Body of pancreas (tissue), 4 donors: ENCODE results near the gene DVL1.

ENCODE experiments used
- CTCF ChIP-seq, 7 experiments: fragments of 450-650 bp in 4 of 7; fragments of 200-600 bp in 3 of 7; sonication (generic) in 3 of 7; IDR thresholded peaks; one replicate each; pipeline ENCODE4 v1.5.1; 2016 to 2019; ENCODE audit warnings: antibody characterized with exemption in 7 of 7
- POLR2A ChIP-seq, 3 donors: fragments of 450-650 bp; IDR thresholded peaks; one replicate each; pipeline ENCODE4 v1.6.1; 2016; ENCODE audit warnings: antibody characterized with exemption in 3 of 3, mild to moderate bottlenecking in 2 of 3

DNA sequence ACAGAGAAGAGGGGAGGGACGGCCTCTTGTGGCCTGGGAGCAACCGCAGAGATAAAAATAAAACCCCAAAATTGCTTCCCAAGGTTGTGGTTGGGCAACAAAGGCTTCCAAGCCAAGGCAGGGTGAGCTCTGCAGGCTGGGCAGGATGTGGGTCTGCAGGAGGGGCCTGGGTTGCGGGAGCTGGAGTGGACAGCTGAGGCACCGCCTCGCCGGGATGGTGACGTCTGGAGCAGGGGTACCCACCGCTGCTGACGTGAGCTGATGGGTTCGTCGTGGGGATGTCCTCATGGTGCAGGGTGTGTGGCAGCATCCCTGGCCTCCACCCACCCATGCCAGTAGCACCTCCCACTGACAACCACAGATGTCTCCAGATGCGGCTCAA is 22.1 kb upstream of the DVL1 start:
- TF ChIP-seq CTCF (IDR thresholded peaks at IDR 0.05) (no peak), POLR2A (IDR thresholded peaks at IDR 0.05) (no peak)
